Activated effector memory CD4-positive, alpha-beta T cell treated with Interleukin-2 at 50 U/mL for 16 hours (primary cell): Measurements from ENCODE around the gene CYB561.
A peak's percentile ranks its signal among the peaks of the same experiment; 100 is the strongest.

Source experiments
- DNase-seq: peaks from one replicate; pipeline ENCODE4 v3.0.0-alpha.2; 2020

The CYB561 gene

GRCh38 chr17:63431939-63432804 is 13.9 kb downstream of the CYB561 start:
- no peak for DNase-seq

GRCh38 chr17:63431618-63431938 is 14.5 kb downstream of the CYB561 start:
- no peak for DNase-seq

- no peak for DNase-seq
These were observed 15.9 kb downstream of the CYB561 start for GRCh38 chr17:63430223-63430622.

- DNase-seq = no peak
These were observed 16.3 kb downstream of the CYB561 start for GRCh38 chr17:63429766-63430165.

- no peak for DNase-seq
These were observed 19.2 kb downstream of the CYB561 start for GRCh38 chr17:63426917-63427308.

- no peak for DNase-seq
These were observed 19.8 kb downstream of the CYB561 start for GRCh38 chr17:63426041-63426916.

- peak; percentile 51 for DNase-seq
These were observed 20.6 kb downstream of the CYB561 start for GRCh38 chr17:63425483-63425882.

- DNase-seq = no peak
These were observed 22.1 kb downstream of the CYB561 start for GRCh38 chr17:63423963-63424362.

GRCh38 chr17:63423251-63423950 is 22.7 kb downstream of the CYB561 start:
- DNase-seq = no peak

GRCh38 chr17:63421681-63422645 is 24.1 kb downstream of the CYB561 start:
- no peak for DNase-seq

GRCh38 chr17:63420868-63421680 is 25.0 kb downstream of the CYB561 start:
- no peak for DNase-seq

- DNase-seq = peak; percentile 30
These were observed 25.9 kb downstream of the CYB561 start for GRCh38 chr17:63419949-63420867.

GRCh38 chr17:63419398-63419797 is 26.7 kb downstream of the CYB561 start:
- no peak for DNase-seq

- no peak for DNase-seq
These were observed 27.6 kb downstream of the CYB561 start for GRCh38 chr17:63418540-63418939.

GRCh38 chr17:63414222-63414621 is 31.9 kb downstream of the CYB561 start:
- no peak for DNase-seq

GRCh38 chr17:63413128-63413527 is 33.0 kb downstream of the CYB561 start:
- no peak for DNase-seq

GRCh38 chr17:63412234-63412633 is 33.9 kb downstream of the CYB561 start:
- no peak for DNase-seq

GRCh38 chr17:63407741-63408330 is 38.3 kb downstream of the CYB561 start:
- DNase-seq = no peak

GRCh38 chr17:63406689-63407330 is 39.3 kb downstream of the CYB561 start:
- peak; percentile 34 for DNase-seq
